ENCODE results near the gene RNF121. TPM values are rescaled to one million over a fixed set of nuclear protein-coding genes. Genes with fewer than 3 reads are reported as not detected.
"Not testable (repeated sequence)": the region's sequence is repeated elsewhere in the genome, so short reads cannot be mapped to it uniquely, and the experiment has no call there.

RNF121 gene
- total RNA-seq: 30.9 and 36.6 TPM in 2 replicates

DNA sequence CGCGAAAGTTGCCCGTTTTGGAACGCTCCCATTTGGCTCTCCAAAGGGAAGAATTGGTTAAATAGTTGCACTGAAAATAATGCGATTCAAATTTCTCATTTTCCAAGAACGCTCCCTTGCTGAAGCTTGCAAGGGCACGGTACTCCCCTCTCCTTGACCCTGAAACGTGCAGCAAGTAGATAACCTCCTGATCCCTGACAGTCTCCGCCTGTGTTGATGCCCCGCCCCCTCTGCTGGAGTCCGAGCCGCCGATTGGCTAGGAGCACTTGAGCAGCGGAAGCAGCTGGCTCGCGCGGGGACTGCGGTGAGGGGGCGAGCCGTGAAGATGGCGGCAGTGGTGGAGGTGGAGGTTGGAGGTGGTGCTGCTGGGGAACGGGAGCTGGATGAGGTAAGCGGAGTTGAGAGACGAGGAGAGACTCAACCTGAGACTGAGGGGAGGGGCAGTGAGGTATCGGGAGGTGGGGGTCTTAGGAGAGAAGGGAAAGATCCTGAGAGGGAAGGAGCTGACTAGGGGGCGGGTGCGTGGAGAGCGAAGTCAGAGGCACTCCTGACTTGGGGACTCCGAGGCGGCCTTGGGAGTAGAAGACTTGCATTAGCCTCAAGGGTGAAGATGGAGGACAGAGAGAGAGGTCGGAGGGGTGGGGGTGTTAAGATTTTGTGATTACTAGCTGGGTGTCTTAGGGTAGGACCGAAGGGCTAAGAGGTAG lies at the start of gene RNF121:
TSS of gene RNF121 (plus strand) at position 310 of the 707 bp plus-strand sequence. CDS start at position 326, 16 bp downstream.
- DNase-seq (ENCODE audit: low read depth): peak; percentile 82
- H3K27me3 ChIP-seq (ENCODE audit: control insufficient read depth, insufficient read depth, low read length): no peaks in the 10 kb centered on the region
- TF ChIP-seq, protein P1, sequence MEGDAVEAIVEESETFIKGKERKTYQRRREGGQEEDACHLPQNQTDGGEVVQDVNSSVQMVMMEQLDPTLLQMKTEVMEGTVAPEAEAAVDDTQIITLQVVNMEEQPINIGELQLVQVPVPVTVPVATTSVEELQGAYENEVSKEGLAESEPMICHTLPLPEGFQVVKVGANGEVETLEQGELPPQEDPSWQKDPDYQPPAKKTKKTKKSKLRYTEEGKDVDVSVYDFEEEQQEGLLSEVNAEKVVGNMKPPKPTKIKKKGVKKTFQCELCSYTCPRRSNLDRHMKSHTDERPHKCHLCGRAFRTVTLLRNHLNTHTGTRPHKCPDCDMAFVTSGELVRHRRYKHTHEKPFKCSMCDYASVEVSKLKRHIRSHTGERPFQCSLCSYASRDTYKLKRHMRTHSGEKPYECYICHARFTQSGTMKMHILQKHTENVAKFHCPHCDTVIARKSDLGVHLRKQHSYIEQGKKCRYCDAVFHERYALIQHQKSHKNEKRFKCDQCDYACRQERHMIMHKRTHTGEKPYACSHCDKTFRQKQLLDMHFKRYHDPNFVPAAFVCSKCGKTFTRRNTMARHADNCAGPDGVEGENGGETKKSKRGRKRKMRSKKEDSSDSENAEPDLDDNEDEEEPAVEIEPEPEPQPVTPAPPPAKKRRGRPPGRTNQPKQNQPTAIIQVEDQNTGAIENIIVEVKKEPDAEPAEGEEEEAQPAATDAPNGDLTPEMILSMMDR (IDR thresholded peaks at IDR 0.05; ENCODE audit: insufficient read depth, low read length, poor library complexity, severe bottlenecking): no peak
- peak within 1 kb of the TSS; percentile 84 for H3K4me3 ChIP-seq (ENCODE audit: low read depth, low read length)
- no peaks in the 10 kb centered on the region for H3K36me3 ChIP-seq (ENCODE audit: control insufficient read depth, insufficient read depth, low read length)

- H3K4me3 ChIP-seq (ENCODE audit: low read depth, low read length); DNase-seq (ENCODE audit: low read depth); H3K36me3 ChIP-seq (ENCODE audit: control insufficient read depth, insufficient read depth, low read length); H3K27me3 ChIP-seq (ENCODE audit: control insufficient read depth, insufficient read depth, low read length): not testable (repeated sequence)
Measured at GRCh38 chr11:71885806-71886205, 43.0 kb upstream of the RNF121 start.

GRCh38 chr11:71888335-71889010 lies 40.4 kb upstream of the RNF121 start:
- not testable (repeated sequence) for DNase-seq (ENCODE audit: low read depth)

DNA sequence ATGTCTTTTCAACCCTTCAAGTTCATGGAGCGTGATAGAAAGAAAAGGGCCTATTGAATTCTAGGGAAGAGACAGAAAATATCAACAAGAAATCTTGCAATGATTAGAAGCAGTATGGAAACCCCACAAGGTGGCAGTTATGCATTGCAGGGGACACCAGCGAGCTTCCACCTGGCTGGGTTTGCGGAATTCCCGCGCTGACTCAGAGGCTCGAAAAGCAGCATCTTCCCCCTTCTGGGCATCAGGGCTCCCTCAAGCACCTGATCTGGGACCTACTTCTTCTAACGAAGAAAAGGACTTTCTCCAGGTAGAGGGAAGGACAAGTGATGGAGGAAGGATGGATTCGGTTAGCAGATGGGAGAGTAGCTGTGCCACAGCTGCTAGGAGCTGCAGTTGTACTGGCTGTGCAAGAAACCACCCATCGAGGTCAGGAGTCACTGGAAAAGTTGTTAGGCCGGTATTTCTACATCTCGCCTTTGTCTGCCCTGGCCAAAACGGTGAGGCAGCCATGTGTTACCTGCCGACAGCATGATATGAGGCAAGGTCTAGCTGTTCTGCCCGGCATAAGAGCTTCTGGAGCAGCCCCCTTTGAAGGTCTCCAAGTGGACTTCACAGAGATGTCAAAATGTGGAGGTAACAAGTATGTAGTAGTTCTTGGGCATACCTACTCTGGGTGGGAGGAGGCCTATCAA lies 39.5 kb upstream of the RNF121 start:
- DNase-seq (ENCODE audit: low read depth); H3K4me3 ChIP-seq (ENCODE audit: low read depth, low read length); H3K36me3 ChIP-seq (ENCODE audit: control insufficient read depth, insufficient read depth, low read length); H3K27me3 ChIP-seq (ENCODE audit: control insufficient read depth, insufficient read depth, low read length): not testable (repeated sequence)

More at GRCh38 chr11:71888335-71889010, 40.4 kb upstream of the RNF121 start:
- H3K36me3 ChIP-seq (ENCODE audit: control insufficient read depth, insufficient read depth, low read length); H3K4me3 ChIP-seq (ENCODE audit: low read depth, low read length); H3K27me3 ChIP-seq (ENCODE audit: control insufficient read depth, insufficient read depth, low read length): not testable (repeated sequence)

GRCh38 chr11:71895961-71896360 lies 32.9 kb upstream of the RNF121 start:
- Histone ChIP-seq H3K4me3 (ENCODE audit: low read depth, low read length) (no peak overlapping the region), H3K27me3 (ENCODE audit: control insufficient read depth, insufficient read depth, low read length) (no peaks in the 10 kb centered on the region), H3K36me3 (ENCODE audit: control insufficient read depth, insufficient read depth, low read length) (no peaks in the 10 kb centered on the region)
- TF ChIP-seq, protein P1 (IDR thresholded peaks at IDR 0.05; ENCODE audit: insufficient read depth, low read length, poor library complexity, severe bottlenecking): no peak
- DNase-seq (ENCODE audit: low read depth): no peak

GRCh38 chr11:71901137-71901536 lies 27.7 kb upstream of the RNF121 start:
- H3K36me3 ChIP-seq (ENCODE audit: control insufficient read depth, insufficient read depth, low read length); H3K27me3 ChIP-seq (ENCODE audit: control insufficient read depth, insufficient read depth, low read length); DNase-seq (ENCODE audit: low read depth); H3K4me3 ChIP-seq (ENCODE audit: low read depth, low read length): not testable (repeated sequence)

DNA sequence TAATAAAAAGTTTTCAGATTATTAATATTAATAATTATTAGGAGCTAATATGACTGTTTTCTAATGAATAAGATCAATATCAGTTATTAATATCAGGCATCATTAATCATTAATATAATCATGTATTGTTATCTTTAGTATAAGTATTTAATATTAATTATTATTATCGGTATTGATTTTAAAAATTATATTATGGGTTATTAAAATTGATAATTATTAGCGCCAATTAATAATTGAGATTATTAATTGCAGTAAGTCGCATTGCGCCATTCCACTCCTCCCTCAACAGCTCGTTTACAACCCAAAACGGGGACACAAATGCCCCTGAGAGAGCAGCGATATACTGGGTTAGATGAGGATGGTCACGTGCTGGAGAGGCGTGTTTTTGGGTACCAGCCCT lies 20.6 kb upstream of the RNF121 start:
- TF ChIP-seq, protein P1 (IDR thresholded peaks at IDR 0.05; ENCODE audit: insufficient read depth, low read length, poor library complexity, severe bottlenecking): no peak
- no peak for DNase-seq (ENCODE audit: low read depth)
- Histone ChIP-seq H3K4me3 (ENCODE audit: low read depth, low read length) (no peak overlapping the region), H3K36me3 (ENCODE audit: control insufficient read depth, insufficient read depth, low read length) (no peaks in the 10 kb centered on the region), H3K27me3 (ENCODE audit: control insufficient read depth, insufficient read depth, low read length) (no peaks in the 10 kb centered on the region)

DNA sequence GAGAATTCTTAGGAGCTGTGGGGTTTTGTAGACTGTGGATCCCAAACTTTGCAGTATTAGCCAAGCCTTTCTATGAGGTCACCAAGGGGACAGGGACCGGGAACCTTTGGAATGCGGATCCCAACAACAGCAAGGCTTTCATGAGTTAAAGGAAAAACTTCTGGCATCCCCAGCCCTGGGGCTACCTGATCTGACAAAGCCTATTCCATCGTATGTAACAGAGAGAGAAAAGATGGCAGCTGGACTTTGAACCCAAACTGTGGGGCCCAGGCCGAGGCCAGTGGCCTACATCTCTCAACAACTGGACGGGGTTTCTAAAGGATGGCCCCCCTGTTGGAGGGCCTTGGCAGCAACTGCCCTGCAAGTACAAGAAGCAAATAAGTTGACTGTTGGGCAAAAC lies 18.1 kb upstream of the RNF121 start:
- H3K27me3 ChIP-seq (ENCODE audit: control insufficient read depth, insufficient read depth, low read length); H3K4me3 ChIP-seq (ENCODE audit: low read depth, low read length); DNase-seq (ENCODE audit: low read depth); H3K36me3 ChIP-seq (ENCODE audit: control insufficient read depth, insufficient read depth, low read length): not testable (repeated sequence)

Data from kidney epithelial cell (primary cell).